LNCaP clone FGC (cell line): ENCODE measurements around the gene PDE9A.

Experiments used
- DNase-seq: peaks from one replicate; pipeline ENCODE4 v3.0.0-alpha.2; 2011; ENCODE audit warnings: low read depth
- H3K4me3 ChIP-seq: 2 replicates; pipeline ENCODE4 v1.5.1; 2011; ENCODE audit warnings: mild to moderate bottlenecking, low read depth, low read length, control low read depth
- CTCF ChIP-seq: IDR thresholded peaks from 2 replicates; pipeline ENCODE4 v1.5.1; 2012; ENCODE audit warnings: mild to moderate bottlenecking; ENCODE audit not compliant: control insufficient read depth, insufficient read depth; ENCODE audit errors: extremely low read depth

PDE9A gene

DNA sequence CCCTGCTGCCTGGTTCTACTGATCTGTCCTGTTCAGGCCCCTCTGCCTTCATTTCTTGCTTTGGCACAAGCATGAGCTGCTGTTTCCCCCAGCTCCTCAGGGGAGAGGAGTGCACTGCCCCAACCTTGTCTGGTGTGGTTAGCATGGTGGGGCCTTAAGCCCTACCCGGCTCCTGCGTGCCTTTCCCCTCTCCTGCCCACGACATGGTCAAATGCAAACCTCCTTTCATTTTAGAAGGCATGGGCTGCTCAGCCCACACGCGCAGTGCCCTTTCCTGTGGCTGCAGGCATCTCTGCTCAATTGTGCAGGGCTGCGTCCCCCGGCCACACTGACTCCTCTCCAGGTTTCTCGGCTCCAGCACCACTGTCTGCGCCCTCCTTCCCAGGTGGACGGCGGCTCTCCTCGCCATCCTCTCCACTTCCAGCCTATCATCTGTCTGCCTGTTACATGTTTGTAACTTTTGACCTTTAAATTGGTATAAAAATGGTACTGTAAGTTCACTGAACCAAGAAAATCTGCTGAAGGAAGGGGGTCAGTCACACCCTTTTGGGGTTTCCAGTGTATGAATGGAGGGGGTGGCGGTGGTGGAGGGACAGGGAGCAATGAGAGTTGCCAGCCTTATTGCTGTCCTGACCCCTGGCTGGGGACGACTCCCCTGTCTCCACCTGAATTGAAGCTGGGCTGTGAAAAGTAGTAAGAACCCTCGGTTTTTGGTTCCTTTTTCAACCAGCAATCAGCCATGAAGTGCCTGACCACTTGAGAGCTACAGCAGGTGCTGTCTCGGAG lies 5.1 kb downstream of the PDE9A start:
- TF ChIP-seq CTCF = no peak
- H3K4me3 ChIP-seq = no peak overlapping the region
- DNase-seq = no peak

- DNase-seq = no peak
- TF ChIP-seq CTCF = no peak
- H3K4me3 ChIP-seq = no peak overlapping the region
These were observed 6.1 kb downstream of the PDE9A start for GRCh38 chr21:42659416-42660117.

DNA sequence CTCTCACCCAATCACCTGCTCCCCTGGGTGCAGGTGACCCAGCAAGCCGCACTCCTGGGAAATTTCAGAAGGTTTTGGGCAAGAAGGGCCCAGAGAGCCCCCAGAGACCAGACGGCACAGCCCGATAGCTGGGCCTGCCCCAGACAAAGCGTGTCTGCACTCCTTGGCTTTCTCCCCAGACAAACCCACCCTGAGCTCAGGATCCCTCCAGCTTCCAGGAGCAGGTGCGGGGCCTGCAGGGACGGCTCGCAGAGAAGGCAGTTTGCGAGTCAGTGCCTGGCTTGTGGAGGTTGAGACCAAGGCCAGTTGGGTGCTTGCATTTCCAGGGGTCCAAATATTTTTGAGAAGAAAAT lies 6.7 kb downstream of the PDE9A start:
- DNase-seq = no peak
- H3K4me3 ChIP-seq = no peak overlapping the region
- no peak for TF ChIP-seq CTCF

- TF ChIP-seq CTCF = no peak
- no peak for DNase-seq
- H3K4me3 ChIP-seq = no peak overlapping the region
These were observed 8.4 kb downstream of the PDE9A start for GRCh38 chr21:42661688-42662429.

GRCh38 chr21:42662430-42663199 lies 9.2 kb downstream of the PDE9A start:
- H3K4me3 ChIP-seq = no peak overlapping the region
- no peak for DNase-seq
- TF ChIP-seq CTCF = no peak

DNA sequence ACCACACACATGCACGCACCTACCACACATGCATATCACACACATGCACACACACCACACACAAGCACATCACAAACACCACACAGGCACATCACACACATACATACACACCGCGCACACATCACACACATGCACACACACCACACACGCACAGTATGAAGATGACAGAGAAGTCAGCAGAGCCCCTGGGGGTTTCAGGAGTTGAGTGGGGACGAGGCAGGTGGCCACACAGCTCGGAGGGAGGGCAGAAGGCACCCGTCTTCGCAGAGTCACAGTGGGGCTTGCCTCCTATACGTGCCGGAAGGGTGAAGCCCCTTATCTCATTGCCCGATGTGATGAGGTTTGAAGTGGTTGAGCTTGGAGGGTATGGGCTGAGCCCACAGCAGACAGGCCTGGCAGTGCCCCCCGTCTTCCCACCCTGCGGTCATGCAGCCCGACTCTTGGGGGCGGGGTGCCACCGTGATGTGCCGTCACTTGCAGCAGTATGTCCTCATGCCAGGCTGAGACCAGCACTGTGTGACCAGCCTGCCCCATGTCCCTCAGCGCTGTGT lies 9.9 kb downstream of the PDE9A start:
- no peak overlapping the region for H3K4me3 ChIP-seq
- no peak for TF ChIP-seq CTCF
- DNase-seq = no peak
